Glomerular endothelial cell (primary cell): Measurements from ENCODE around the gene ATP8B3. TPM values are rescaled to one million over a fixed set of nuclear protein-coding genes. Genes with fewer than 3 reads are reported as not detected.
"Not testable (repeated sequence)": the region's sequence is repeated elsewhere in the genome, so short reads cannot be mapped to it uniquely, and the experiment has no call there.

Source experiments
- DNase-seq: peaks from one replicate; pipeline ENCODE4 v3.0.0-alpha.2; 2011; ENCODE audit warnings: low read depth, low spot score; ENCODE audit errors: extremely low read depth
- total RNA-seq: library from RNA; depleted of rRNA; stranded (reverse); fragments of >200 nt; gene quantifications from 2 replicates; pipeline ENCODE4 v1.2.3, GENCODE V29; 2015

ATP8B3 gene
- total RNA-seq, 1 donor from 2014 or later: 1.5 TPM

DNA sequence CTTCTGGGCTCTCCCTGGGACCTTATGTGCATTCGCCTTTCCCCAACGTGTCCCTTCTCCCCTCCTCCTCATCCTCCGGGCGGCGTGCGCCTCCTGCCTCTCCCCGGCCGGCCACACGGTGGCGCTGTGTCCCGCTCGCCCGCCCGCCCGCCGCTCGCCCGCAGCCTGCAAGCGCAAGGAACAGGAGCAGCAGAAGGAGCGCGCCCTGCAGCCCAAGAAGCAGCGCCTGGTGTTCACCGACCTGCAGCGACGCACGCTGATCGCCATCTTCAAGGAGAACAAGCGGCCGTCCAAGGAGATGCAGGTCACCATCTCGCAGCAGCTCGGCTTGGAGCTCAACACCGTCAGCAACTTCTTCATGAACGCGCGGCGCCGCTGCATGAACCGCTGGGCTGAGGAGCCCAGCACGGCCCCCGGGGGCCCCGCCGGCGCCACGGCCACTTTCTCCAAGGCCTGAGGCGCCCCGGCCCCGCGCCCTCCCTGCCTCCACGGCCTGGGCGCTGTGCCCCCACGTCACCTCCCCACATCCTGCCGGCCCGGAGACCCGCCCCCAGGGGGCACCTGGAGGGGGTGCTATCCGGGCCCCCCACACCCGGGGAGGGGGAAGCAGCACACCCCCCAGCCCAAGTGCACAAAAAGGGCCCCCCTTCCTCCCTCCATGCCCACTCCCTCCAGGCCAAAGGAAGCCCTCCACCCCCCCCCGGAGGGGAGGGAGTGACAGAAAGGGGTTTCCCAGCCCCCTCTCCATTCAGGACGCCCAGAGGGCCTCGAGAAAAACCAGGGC is 36.9 kb downstream of the ATP8B3 start:
- no peak for DNase-seq

DNA sequence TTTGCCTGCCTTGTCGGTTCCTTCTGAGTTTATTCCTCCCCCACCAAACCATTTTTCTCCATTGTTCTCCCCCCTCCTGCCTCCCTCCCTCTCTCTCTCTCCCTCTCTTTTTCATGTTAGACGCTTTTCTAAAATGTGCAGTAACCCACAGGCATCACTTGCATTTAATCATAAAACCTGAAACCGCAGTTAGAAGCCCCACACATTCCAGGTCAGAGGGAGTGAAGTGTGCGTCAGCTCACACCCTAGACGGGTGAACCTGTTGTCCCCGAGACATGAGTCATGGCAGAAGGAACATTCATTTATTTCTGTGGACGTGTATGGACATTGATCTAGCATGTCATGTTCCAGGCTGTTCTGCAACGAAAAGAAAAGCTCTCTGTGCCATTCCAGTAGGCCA is 38.9 kb downstream of the ATP8B3 start:
- DNase-seq: no peak

DNA sequence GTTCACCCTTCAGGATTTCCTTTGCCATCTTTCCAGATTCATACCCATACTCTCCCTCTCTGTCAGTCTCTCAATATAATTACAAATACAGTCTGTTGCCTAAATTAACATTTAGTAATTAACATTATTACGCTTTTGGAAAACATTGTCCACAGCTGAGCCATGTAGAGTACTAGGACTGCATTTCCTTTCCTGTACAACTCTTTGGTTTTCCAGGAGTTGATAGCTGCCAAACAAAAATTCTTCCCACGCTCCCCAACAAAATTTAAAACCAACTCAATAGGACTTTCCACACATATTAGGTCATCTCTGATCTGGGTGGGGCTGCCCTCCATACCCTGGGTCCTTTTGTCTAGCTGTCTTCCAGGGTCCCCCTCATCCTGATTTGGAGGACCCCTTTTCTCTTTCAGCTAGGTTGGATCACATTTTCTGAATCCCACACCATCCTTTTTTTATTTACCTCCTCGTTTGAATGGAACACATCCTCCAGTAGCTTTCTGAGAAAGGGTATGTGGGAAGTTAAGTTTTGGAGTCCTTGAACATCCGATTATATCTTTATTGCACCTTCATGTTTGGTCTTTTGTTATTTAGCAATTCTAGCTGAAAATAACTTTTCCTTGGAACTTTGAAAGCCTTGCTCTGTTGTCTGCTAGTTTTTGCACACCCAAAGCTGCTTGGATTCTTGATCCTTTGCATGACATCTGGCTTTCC is 41.1 kb downstream of the ATP8B3 start:
- DNase-seq: no peak

DNA sequence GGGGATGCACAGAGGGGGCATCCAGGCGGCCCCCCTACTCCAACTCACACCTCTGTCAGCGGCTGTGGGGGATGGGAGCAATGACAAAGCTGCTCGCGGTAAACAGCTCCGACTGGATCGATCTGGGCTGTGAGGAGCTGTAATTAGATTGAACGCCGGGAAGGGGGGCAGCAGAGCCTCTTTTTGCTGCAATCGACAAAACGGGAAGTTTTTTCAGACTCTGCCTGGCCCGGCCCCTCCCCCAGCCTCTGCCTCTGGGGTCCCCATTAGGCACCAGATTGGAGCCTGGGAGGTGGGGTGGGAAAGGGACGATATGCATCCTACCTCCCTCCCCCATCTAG is 42.5 kb downstream of the ATP8B3 start:
- DNase-seq: no peak

DNA sequence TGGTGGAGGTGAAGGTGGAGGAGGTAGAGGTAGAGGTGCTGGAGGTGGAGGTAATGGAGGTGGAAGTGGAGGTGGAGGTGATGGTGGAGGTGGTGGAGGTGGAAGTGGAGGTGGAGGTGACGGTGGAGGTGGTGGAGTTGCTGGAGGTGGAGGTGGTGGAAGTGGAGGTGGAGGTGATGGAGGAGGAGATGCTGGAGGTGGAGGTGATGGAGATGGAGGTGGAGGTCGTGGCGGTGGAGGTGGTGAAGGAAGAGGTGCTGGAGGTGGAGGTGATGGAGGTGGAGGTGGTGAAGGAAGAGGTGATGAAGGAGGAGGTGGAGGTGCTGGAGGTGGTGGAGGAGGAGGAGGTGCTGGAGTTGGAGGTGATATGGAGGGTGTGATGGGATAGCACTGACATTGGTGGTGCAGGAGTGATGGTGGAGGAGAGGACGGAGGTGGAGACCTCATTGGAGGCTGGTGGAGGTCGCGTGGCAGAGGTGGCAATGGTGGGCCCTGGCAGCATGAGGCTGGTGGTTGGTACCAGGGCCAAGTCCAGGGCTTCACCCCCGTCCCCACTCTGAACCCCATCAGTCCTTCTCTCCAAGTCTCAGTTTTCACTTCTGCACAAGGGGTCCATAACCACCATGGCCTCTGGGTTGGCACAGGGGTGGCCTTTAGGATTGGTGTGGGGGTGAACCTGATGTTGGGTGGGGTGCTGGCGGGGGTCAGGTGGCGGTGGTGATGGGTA is 43.0 kb downstream of the ATP8B3 start:
- no peak for DNase-seq

DNA sequence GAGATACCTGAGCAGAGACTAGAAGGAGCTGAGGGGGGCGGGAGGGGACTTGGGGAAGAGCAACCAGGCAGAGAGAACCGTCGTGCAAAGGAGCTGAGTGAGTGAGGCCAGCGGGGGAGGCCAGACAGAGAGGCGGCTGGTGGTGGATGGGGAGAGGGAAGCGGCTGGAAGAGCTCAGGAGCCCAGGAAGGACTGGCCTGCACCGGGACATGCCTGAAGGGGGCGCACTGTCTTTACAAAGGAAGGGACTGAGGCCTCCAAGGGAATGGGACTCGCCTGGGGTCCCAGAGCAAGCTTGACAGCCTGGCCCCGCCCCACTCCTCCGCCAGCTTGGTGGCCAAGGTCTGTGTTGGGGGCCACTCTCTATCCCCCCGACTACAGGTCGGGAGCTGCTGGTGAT is 43.8 kb downstream of the ATP8B3 start:
- no peak for DNase-seq

GRCh38 chr19:1767464-1767933 is 44.6 kb downstream of the ATP8B3 start:
- no peak for DNase-seq

- no peak for DNase-seq
Observed at GRCh38 chr19:1766800-1767352, 45.2 kb downstream of the ATP8B3 start.

DNA sequence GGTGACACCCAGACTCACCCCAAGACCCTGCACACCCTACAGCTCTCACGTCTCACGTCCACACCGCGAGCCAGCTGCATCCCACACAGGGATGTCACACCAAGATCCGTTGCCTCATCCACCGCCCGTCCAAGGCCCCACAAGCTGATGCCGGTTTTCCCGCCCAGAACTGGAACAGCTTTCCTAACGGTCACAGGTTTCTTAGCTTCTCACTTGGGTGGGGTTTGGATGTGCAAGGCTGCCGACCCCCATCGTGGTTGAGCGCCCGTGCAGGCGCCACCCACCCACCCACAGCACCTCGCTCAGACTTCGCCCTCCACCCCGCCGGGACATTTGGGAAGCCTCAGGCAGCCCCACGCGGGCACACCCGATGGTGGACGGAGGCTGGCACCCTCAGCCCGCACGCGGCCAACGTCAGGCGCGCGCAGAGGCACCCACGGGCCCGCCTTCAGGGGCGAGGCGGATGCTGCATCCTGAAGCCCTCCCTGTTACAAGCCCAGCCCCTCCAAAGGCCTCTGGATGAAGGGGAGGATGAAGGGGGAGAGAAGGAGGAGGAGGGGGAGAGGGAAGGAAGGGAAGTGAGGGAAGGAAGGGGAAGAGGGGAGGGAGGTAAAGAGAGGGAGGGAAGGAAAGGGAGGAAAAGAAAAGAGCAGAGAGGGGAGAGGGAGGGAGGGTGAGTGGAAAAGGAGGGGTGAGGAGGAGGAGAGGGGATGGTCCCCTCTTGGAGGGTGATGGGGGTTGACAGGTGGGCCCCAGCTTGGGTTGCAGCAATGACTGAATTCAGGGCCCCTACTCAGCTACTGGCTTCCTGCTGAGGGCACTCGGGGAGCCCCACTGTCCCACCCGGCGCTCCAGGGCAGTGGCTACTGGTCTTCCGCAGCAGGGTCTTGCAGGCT is 45.9 kb downstream of the ATP8B3 start:
- no peak for DNase-seq

GRCh38 chr19:1765232-1765903 is 46.7 kb downstream of the ATP8B3 start:
- DNase-seq: no peak

GRCh38 chr19:1764729-1765128 is 47.3 kb downstream of the ATP8B3 start:
- DNase-seq: no peak

DNA sequence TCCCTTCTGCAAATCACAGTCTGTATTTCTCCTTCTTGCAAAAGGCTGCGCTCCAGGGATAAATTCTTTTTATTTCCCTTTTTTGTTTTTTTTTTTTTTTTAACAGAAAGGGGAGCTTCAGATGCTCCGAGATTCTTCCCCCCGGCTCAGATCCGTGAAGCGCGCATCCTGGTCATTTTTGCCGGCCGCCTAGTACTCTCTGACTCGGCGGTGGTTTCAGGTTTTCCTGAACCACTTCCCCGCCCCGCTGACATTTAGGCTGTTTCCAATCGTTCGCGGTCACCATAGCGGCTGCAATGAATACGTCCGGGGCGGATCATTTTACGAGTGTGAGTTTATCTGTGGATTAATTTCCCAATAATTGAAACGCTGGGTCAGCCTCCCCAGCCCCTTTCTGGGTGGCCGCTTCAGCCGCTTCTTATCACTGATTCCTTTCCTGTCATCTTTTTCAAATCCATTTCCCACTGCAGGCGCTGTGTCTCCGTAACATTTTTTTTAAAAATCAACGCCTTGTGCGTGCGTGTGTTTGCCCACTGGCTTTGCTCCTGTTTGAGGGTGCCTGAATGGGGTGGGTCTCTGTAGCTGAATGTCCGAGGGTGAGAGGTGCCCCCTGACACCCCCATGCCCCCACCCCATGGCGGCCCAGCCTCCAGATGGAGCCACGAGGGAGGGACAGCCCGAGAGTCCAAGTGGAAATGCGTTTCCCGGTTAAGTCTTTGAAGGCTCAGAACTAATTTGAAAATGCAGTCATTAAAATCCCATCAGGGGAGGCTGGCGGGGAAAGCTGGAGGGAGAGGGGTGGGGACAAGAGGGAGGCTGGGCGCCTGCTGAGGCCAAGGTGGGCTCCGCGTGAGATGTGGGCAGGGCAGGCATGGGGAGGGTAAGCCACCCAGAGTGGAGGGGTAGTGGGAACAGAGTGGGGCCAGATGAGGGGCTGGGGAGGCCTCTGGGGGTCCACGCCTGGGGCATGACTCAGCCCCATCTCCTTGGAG is 48.1 kb downstream of the ATP8B3 start:
- DNase-seq: no peak

DNA sequence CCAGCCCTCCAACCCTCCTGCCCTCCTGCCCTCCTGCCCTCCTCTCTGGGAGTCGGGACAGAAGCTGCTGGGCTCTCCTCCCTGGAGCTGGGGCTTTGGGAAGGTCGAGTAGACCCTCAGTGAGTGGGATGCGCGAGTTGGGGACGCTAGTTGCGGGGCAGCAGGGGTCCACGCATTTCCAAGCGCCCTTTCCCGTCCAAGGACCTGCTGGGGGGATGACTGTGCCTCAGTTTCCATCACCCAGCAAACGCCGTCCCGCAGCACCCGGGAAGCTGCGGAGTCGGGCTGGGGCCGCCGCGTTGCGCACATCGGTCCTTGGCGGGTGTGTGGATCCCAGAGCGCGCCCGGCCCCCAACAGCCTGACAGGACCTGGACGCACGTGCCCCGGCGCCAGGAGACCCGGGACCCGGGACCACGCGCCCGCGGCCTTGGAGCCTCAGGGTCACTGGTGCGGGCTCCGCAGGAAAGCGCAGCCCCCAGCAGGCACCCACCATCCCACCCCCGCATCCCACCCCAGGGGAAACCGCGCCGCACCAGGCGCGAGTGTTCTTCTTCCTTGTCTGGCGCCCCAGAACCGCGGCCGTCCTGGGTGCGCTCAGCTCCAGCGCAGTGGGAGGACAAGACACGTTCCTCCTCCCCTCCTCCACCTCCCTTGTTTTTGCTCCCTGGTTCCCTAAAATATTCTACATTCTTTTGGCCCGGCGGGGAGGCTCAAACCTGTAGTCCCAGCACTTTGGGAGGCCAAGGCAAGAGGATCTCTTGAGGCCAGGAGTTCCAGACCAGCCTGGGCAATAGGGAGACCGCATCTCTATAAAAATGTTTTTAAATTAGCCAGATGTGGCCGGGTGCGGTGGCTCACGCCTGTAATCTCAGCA is 49.6 kb downstream of the ATP8B3 start:
- DNase-seq: no peak

DNA sequence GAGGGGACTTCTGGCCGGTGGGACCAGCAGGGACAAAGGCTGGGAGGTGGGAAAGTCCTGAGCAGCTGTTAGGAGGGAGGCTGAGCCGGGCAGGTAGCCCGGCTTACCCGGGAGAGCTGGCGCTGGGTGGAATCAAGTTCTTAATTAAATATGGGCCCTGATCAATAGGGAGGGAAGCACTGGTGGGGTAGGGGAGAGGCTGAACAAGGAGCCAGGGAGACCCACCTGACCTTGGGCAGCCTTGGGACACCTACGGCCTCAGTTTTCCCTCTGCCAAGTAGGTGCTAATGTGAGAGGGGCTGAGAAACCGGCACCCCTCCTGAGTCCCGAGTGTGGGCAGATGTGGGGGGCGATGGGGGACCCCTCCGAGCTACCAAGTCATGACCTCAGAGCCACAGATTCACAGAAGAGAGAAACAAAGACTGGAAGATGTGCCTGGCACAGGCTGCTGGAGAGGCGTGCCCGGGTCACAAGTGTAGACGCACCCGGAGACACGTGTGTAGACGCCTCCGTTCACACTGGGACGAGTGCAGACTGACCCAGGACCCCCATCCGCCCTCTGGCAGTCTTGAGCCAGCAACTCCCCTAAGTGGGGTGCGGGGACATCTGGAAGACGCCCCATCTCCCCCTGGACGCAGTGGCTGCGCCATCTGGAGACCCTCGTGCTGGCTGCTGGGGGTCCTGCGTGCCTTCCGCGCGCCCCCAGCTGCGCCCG is 50.4 kb downstream of the ATP8B3 start:
- no peak for DNase-seq

GRCh38 chr19:1760786-1761527 is 51.1 kb downstream of the ATP8B3 start:
- not testable (repeated sequence) for DNase-seq

- DNase-seq: no peak
Observed at GRCh38 chr19:1760020-1760419, 52.1 kb downstream of the ATP8B3 start.
